ENCODE measurements around the gene PRSS38. TPM values are rescaled to one million over a fixed set of nuclear protein-coding genes. Genes with fewer than 3 reads are reported as not detected.

PRSS38 gene
- not detected for polyA plus RNA-seq (ENCODE audit: insufficient read length in 4 of 4)

GRCh38 chr1:227815468-227816409, at the start of gene PRSS38:
Gene PRSS38 (plus strand): TSS chr1:227815675. CDS start chr1:227815717, 42 bp downstream.
- DNase-seq (ENCODE audit: low read depth in 4 of 4, low spot score in 3 of 4), result no peak

GRCh38 chr1:227766015-227766634, 49.4 kb upstream of the PRSS38 start:
- DNase-seq (ENCODE audit: low read depth in 4 of 4, low spot score in 3 of 4), result no peak

- no peak for DNase-seq (ENCODE audit: low read depth in 4 of 4, low spot score in 3 of 4)
These were observed 48.7 kb upstream of the PRSS38 start for GRCh38 chr1:227766653-227767277.

DNA sequence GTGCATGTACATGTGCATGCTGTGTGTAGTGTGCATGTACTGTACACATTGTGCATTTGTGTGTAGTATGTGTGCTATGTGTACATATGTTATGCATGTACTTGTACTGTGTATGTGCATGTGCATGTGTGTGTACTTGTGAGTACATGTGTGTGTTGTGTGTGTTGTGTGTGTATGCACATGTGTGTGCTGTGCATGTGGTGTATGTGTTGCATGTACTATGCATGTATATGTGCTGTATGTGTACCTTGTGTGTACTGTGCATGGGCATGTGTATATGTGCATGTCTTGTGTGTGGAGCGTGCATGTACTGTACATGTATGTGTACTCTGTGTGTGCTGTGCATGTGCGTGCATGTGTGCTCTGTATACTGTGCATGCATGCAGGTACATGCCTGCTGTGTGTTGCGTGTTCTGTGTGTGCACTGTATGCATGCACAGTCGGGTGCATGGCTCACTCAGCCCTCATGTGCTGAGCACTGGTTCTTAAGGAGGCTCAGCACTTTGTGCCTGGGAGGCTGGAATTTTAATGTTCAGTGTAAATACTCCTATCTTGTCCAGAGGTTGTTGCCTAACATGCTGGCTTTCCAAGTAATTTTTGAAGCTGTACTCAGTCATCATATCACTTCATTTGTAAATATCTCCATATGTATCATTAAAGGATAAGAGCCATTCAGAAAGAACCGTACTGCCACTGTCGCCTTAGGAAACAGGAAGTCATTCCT, 47.9 kb upstream of the PRSS38 start:
- no peak for DNase-seq (ENCODE audit: low read depth in 4 of 4, low spot score in 3 of 4)

DNA sequence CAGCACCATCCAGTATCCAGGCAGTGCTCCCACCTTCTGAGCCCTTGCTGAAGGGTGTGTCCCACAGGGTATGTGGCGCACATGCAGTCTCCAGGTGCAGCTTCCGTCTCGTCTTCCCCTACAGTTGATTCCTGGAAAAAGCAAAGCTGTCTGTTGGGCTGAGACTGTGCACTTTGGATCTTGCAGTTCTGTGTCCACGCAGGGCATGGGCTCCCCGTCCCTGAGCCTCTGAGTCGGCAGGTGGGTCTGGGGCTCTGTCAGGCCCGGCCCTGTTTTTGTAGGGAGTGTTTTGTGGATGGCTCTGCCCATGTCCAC, 47.4 kb upstream of the PRSS38 start:
- no peak for DNase-seq (ENCODE audit: low read depth in 4 of 4, low spot score in 3 of 4)

DNA sequence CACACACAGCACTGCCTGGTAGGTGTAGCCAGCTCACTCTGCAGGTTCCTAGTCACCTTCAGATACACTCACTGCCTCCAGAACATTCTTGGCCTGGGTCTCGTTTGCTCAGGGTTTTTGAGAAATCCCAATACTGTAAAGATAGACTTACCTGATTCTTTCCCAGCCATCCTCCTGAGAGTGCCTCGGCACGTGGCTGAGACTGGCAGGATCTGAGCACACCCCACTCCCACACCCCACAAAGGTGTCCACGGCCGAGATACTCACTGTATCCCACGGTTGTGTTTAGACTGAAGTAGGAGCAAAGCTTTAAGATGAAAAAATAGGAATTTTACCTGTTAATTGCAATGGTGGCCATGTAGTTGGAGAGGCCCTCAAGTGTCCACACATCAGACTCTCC, 46.8 kb upstream of the PRSS38 start:
- DNase-seq (ENCODE audit: low read depth in 4 of 4, low spot score in 3 of 4), result no peak

- no peak for DNase-seq (ENCODE audit: low read depth in 4 of 4, low spot score in 3 of 4)
These were observed 46.2 kb upstream of the PRSS38 start for GRCh38 chr1:227769047-227769935.

DNA sequence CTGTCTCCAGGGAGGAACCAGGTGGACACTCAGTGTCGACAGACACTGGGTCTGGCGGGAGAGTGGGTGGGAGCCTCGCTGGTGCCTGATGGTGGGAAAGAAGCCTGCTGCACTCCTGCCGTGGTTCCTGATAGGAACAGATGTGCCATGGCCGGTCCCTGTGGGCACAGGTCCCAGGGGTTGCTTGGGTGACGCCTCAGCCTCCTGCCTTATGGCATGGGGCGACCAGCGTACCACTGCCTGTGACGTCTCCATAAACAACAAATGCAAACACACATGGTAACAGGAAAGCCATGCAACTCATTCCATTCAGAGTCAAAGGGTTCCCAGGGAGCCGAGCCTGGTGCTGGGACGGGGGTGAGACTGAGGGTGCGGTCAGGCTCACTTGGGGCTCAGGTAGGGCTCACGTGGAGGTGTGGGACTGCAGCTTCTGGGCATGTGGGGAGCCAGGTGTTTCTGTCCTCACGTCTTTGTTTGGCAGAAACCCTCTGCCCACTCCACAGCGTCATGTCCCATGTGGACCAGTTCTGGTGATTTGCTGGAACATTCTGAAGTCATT, 45.5 kb upstream of the PRSS38 start:
- no peak for DNase-seq (ENCODE audit: low read depth in 4 of 4, low spot score in 3 of 4)

- DNase-seq (ENCODE audit: low read depth in 4 of 4, low spot score in 3 of 4), result no peak
These were observed 44.7 kb upstream of the PRSS38 start for GRCh38 chr1:227770812-227771211.

- no peak for DNase-seq (ENCODE audit: low read depth in 4 of 4, low spot score in 3 of 4)
These were observed 44.1 kb upstream of the PRSS38 start for GRCh38 chr1:227771326-227771725.

DNA sequence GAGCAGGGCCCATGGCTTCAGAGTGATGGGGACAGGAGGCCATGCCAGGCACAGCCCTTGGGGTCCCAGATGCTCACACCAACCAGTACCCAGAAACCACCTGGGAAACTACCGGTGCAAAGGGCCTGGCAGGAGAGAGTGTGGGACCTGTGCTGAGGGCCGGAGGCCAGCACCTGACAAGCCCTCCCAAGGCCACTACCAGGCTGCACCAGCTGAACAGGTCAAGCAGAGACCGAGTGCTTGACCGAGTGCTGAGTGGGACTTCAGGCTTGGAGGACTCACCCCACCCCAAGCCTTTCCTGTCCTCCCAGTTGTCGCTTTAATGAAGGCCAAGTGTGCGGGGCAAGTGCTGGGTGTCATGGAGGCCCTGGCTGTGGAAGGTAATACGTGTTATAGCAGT, 43.7 kb upstream of the PRSS38 start:
- no peak for DNase-seq (ENCODE audit: low read depth in 4 of 4, low spot score in 3 of 4)

GRCh38 chr1:227773558-227773957, 41.9 kb upstream of the PRSS38 start:
- no peak for DNase-seq (ENCODE audit: low read depth in 4 of 4, low spot score in 3 of 4)

DNA sequence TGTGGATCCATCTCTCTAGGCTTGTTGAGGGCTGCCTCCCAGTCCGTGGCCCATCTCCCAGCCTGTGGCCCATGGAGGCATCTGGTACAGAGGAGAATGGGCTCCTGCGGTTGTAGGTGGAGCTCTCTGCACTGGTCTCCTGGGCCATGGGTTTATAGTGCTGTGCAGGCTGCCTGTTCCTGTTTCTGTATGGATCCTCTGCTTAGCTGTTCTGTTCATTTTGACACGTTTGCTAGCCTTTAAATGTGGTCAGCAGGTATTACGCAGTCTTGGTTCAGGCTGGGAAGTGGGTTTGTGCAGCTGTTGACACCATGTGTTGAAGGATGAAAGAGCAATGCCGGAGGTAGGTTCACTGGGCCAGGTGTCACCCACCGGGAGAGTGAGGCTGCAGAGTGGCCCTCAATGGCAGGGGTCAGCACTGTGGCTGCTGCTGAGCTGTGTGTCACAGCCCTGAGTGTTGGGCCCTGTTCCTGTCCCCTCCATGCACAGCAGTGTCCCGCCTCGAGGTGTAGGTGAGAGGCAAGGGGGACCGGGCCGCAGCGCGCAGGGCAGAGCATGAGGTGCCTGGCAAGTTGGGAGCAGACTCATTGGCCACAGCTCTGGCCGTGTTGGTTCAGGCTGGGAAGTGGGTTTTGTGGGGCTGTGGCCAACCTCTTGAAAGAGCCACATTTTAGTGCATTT, 41.3 kb upstream of the PRSS38 start:
- DNase-seq (ENCODE audit: low read depth in 4 of 4, low spot score in 3 of 4), result no peak

DNA sequence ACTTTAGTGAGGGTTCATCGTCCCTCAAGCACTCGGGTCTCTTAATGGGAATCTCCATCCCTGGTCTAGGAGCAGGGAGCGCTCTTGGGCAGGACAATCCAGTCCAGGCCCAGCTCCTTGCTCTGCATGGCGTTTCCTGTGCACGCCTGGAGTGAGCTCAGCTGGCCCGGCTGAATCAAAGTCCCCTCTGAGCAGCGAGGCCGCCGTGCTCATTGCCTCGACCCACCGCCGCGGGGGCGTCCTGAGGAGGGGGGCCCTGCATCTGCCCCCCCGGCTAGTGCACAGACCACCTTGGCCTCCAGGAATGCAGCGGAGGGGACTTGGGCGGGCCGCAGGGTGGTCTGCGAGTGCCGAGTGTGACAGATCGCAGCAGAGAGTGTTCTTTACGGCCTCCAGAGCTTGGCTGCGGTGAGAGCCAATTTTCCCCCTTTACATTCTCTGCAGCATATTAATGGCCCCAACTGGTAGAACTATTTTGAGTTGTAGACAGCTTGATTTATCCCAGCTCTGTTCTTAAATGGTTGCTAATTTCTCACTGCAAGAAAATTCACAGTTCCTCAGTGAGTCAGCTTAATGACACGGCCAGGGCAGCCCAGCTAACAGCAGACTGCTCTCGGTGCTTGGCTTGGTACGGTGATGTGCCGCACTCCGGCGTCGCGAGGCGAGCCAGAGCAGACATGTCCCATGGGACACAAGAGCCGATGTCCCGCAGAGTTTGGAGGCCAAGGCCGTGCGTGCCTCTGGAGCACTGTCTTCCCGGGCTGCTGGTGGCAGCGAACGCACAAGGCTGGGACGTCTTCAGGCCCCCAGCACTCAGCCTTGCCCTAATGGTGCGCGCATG, 40.4 kb upstream of the PRSS38 start:
- DNase-seq (ENCODE audit: low read depth in 4 of 4, low spot score in 3 of 4), result no peak

DNA sequence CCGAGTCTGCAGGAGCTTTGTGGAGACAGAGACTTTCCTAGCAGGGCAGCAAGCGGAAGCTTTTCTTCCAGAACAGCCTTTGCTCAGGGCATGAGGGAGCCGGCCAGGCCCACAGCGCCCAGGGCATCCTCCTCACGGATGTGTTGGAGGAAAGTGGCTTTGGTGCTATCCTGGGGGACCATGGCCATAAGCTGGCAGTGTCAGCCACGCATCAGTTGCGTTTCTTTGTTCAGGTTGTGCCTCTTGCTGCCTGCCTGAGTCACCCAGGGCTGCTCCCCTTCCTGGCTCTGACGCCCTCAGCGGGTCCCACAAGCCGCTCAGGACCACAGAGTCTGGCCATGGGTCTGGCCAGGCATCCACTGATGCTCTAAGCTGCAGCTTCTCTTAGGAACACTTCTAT, 39.6 kb upstream of the PRSS38 start:
- no peak for DNase-seq (ENCODE audit: low read depth in 4 of 4, low spot score in 3 of 4)

- no peak for DNase-seq (ENCODE audit: low read depth in 4 of 4, low spot score in 3 of 4)
These were observed 39.1 kb upstream of the PRSS38 start for GRCh38 chr1:227776331-227776771.

- no peak for DNase-seq (ENCODE audit: low read depth in 4 of 4, low spot score in 3 of 4)
These were observed 38.3 kb upstream of the PRSS38 start for GRCh38 chr1:227777156-227777555.

DNA sequence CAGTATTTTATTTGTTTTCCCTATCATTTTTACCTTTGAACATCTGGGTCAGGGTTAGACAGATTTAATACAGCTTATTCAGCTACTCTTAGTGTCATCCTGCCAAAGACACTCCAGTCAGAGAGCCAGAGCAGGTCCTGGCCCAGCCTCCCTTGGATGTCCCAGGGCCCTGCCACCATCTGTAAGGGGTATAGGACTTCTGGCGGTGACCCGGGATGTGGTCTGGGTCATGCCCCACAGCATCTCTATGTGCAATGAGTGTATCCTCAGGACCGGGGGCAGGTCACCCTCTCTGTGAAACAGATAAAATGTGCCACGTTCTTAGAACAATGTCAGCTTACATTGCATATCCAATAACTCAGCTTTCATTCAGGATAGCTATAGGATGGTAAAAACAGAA, 37.8 kb upstream of the PRSS38 start:
- no peak for DNase-seq (ENCODE audit: low read depth in 4 of 4, low spot score in 3 of 4)
